Right lobe of liver (tissue), 4 donors: ENCODE measurements around the gene HACE1.

Experiments used
- CTCF ChIP-seq, 4 donors: fragments of 200-600 bp in 3 of 4; fragments of 450-650 bp in 1 of 4; IDR thresholded peaks; one replicate each; pipeline versions ENCODE4 v1.5.1 to v1.8.0; 2016 to 2022; ENCODE audit warnings: antibody characterized with exemption in 4 of 4, mild to moderate bottlenecking in 2 of 4
- POLR2A ChIP-seq: fragments of 450-650 bp; IDR thresholded peaks from one replicate; pipeline ENCODE4 v1.6.1; 2017; ENCODE audit warnings: antibody characterized with exemption, mild to moderate bottlenecking
- donor health status: DM: no; HTN: no; CAD: no.
- donor health status: DM: no; HTN: no; CAD: no.
- donor health status: DM: no; HTN: yes; CAD: no.

GRCh38 chr6:104711371-104711770, 148.3 kb downstream of the HACE1 start:
- no peak for TF ChIP-seq POLR2A
- no peak for TF ChIP-seq CTCF (IDR thresholded peaks at IDR 0.05)
